HT1080 (cell line): ENCODE measurements around the gene HDGFL3. TPM values are rescaled to one million over a fixed set of nuclear protein-coding genes. Genes with fewer than 3 reads are reported as not detected.
"Not testable (repeated sequence)": the region's sequence is repeated elsewhere in the genome, so short reads cannot be mapped to it uniquely, and the experiment has no call there.

Experiments
- DNase-seq: peaks from one replicate; pipeline ENCODE4 v3.0.0-alpha.2; 2015; ENCODE audit warnings: low read depth
- total RNA-seq: library from RNA; depleted of rRNA; stranded (reverse); fragments of >200 nt; shearing (Covaris generic); gene quantifications from 2 replicates; pipeline ENCODE4 v1.2.3, GENCODE V29; 2014

HDGFL3 gene
- total RNA-seq, 1 experiment from 2014 or later = 39.8 TPM

GRCh38 chr15:83194528-83194927, 13.1 kb downstream of the HDGFL3 start:
- no peak for DNase-seq

GRCh38 chr15:83193721-83194120, 13.9 kb downstream of the HDGFL3 start:
- no peak for DNase-seq

- DNase-seq = no peak
Observed at GRCh38 chr15:83192742-83193141, 14.9 kb downstream of the HDGFL3 start.

GRCh38 chr15:83190450-83190849, 17.2 kb downstream of the HDGFL3 start:
- DNase-seq = no peak

- DNase-seq = no peak
Observed at GRCh38 chr15:83185561-83185960, 22.1 kb downstream of the HDGFL3 start.

- DNase-seq = no peak
Observed at GRCh38 chr15:83178869-83179325, 28.7 kb downstream of the HDGFL3 start.

GRCh38 chr15:83178390-83178789, 29.2 kb downstream of the HDGFL3 start:
- no peak for DNase-seq

- DNase-seq = no peak
Observed at GRCh38 chr15:83174891-83175290, 32.7 kb downstream of the HDGFL3 start.

- DNase-seq = no peak
Observed at GRCh38 chr15:83170474-83171165, 37.0 kb downstream of the HDGFL3 start.

- not testable (repeated sequence) for DNase-seq
Observed at GRCh38 chr15:83169576-83169975, 38.0 kb downstream of the HDGFL3 start.

GRCh38 chr15:83166830-83167229, 40.8 kb downstream of the HDGFL3 start:
- no peak for DNase-seq

GRCh38 chr15:83166218-83166617, 41.4 kb downstream of the HDGFL3 start:
- no peak for DNase-seq

GRCh38 chr15:83164771-83165404, 42.7 kb downstream of the HDGFL3 start:
- no peak for DNase-seq

- peak; percentile 79 for DNase-seq
Observed at GRCh38 chr15:83164111-83164770, 43.4 kb downstream of the HDGFL3 start.

GRCh38 chr15:83163032-83163431, 44.6 kb downstream of the HDGFL3 start:
- DNase-seq = no peak

GRCh38 chr15:83160741-83161140, 46.9 kb downstream of the HDGFL3 start:
- DNase-seq = no peak

- DNase-seq = peak; percentile 13
Observed at GRCh38 chr15:83158393-83158792, 49.2 kb downstream of the HDGFL3 start.

- DNase-seq = no peak
Observed at GRCh38 chr15:83155942-83156341, 51.7 kb downstream of the HDGFL3 start.

- DNase-seq = no peak
Observed at GRCh38 chr15:83153288-83153687, 54.3 kb downstream of the HDGFL3 start.

GRCh38 chr15:83144771-83145170, 62.9 kb downstream of the HDGFL3 start:
- DNase-seq = no peak

GRCh38 chr15:83142151-83142550, 65.5 kb downstream of the HDGFL3 start:
- DNase-seq = not testable (repeated sequence)

- DNase-seq = no peak
Observed at GRCh38 chr15:83132861-83133523, 74.6 kb downstream of the HDGFL3 start.
